Transverse colon (tissue), 4 donors: ENCODE data around the gene TAS1R3. TPM values are rescaled to one million over a fixed set of nuclear protein-coding genes. Genes with fewer than 3 reads are reported as not detected.

Experiments
- DNase-seq: peaks from one replicate; pipeline ENCODE4 v3.0.0-alpha.2; 2019
- H3K27ac ChIP-seq, 4 donors: fragments of 200-600 bp; sonication (generic); 2 replicates each; pipeline ENCODE4 v1.5.1; 2016 to 2018; ENCODE audit warnings: inconsistent platforms in 4 of 4
- H3K27me3 ChIP-seq: fragments of 200-600 bp; sonication (generic); 2 replicates; pipeline ENCODE4 v1.5.1; 2017; ENCODE audit warnings: inconsistent platforms
- H3K36me3 ChIP-seq, 4 donors: fragments of 200-600 bp; sonication (generic); 2 replicates each; pipeline ENCODE4 v1.5.1; 2017 to 2019; ENCODE audit warnings: inconsistent platforms in 4 of 4
- H3K4me1 ChIP-seq, 4 donors: fragments of 200-600 bp; sonication (generic); 2 replicates each; pipeline ENCODE4 v1.5.1; 2017 to 2020; ENCODE audit warnings: inconsistent platforms in 4 of 4
- H3K4me3 ChIP-seq, 4 donors: fragments of 200-600 bp; sonication (generic); 1 replicate in 1 of 4; 2 replicates in 3 of 4; pipeline versions ENCODE4 v1.5.1 to v1.6.1; 2017 to 2019; ENCODE audit warnings: inconsistent platforms in 4 of 4
- H3K9me3 ChIP-seq, 2 donors: fragments of 200-600 bp; sonication (generic); 2 replicates each; pipeline ENCODE4 v1.5.1; 2017 to 2019; ENCODE audit warnings: inconsistent platforms in 2 of 2
- CTCF ChIP-seq, 5 experiments: fragments of 200-600 bp in 3 of 5; fragments of 450-650 bp in 2 of 5; sonication (generic) in 3 of 5; IDR thresholded peaks; 1 replicate in 2 of 5; 2 replicates in 3 of 5; pipeline ENCODE4 v1.5.1; 2016 to 2017; ENCODE audit warnings: antibody characterized with exemption in 5 of 5, inconsistent platforms in 3 of 5, mild to moderate bottlenecking in 2 of 5, moderate library complexity in 1 of 5
- EP300 ChIP-seq: sonication (generic); formaldehyde crosslinking; IDR thresholded peaks from one replicate; pipeline ENCODE4 v1.6.1; 2017; ENCODE audit warnings: antibody characterized with exemption, low read depth
- POLR2A ChIP-seq: fragments of 450-650 bp; IDR thresholded peaks from one replicate; pipeline ENCODE4 v1.6.1; 2016; ENCODE audit warnings: antibody characterized with exemption, mild to moderate bottlenecking, moderate library complexity
- POLR2AphosphoS5 ChIP-seq, 3 donors: sonication (generic); formaldehyde crosslinking; IDR thresholded peaks; one replicate each; pipeline ENCODE4 v1.6.1; 2016; ENCODE audit warnings: antibody characterized with exemption in 3 of 3
- WGBS, 2 donors: methylation state at CpG; one replicate each; pipeline ENCODE4 v1.1.5; 2018; ENCODE audit warnings: low coverage in 1 of 2; 5-methylcytosine and 5-hydroxymethylcytosine counted together
- in situ Hi-C, 4 donors: fragments of 200-750 bp; cut with MboI; loops; one replicate each; pipeline versions ENCODE4 v1.15.0 to v1.15.1; 2017; ENCODE audit warnings: low sequenced_read_pairs in 3 of 4, low pct_ligation_motif_present in 1 of 4, low pct_unique_long_range_greater_than_20kb in 1 of 4
- intact Hi-C: fragments of 100-400 bp; cut with DNase I; formaldehyde crosslinking; loops from one replicate; pipeline ENCODE4 v1.15.1; 2023; ENCODE audit warnings: low total_unique reads
- total RNA-seq, 4 donors: library from RNA; depleted of rRNA; stranded (reverse); fragments of >200 nt; gene quantifications; one replicate each; pipeline ENCODE4 v1.1.0, GENCODE V29; 2016

The TAS1R3 gene
- total RNA-seq, 4 donors from 2014 or later = 0.40 to 2.0 (median 1.9) TPM; not detected in 1

GRCh38 chr1:1303736-1304135 is 27.3 kb upstream of the TAS1R3 start:
- no peak for DNase-seq
- WGBS, 2 donors = 80% methylated on average over 13 of the region's 13 CpGs; no CpG with 5 or more reads in 1 of the 2 donors
- intact Hi-C loops (no loop called here), in situ Hi-C loops (no loop called here)
- no peaks in the 10 kb centered on the region for H3K36me3 ChIP-seq
- no peaks in the 10 kb centered on the region for H3K9me3 ChIP-seq
- H3K4me3 ChIP-seq = peak overlapping the region in 1 of 4 donors; percentile 95
- H3K27me3 ChIP-seq = no peaks in the 10 kb centered on the region
- peak overlapping the region; percentile 80 to 96 (median 86) for H3K27ac ChIP-seq
- H3K4me1 ChIP-seq = peaks cover 26 to 44% (median 37%) of the 10 kb centered on the region in 4 donors
- TF ChIP-seq POLR2A = no peak
- no peak for TF ChIP-seq CTCF (IDR thresholded peaks at IDR 0.05)
- TF ChIP-seq POLR2AphosphoS5 (IDR thresholded peaks at IDR 0.05) = no peak
- TF ChIP-seq EP300 = no peak

GRCh38 chr1:1304331-1305299 is 26.5 kb upstream of the TAS1R3 start:
- Histone ChIP-seq H3K4me1 (peaks cover 30 to 52% (median 45%) of the 10 kb centered on the region in 4 donors), H3K27me3 (no peaks in the 10 kb centered on the region), H3K4me3 (peak overlapping the region; percentile 13 to 95 (median 52)), H3K36me3 (no peaks in the 10 kb centered on the region), H3K9me3 (no peaks in the 10 kb centered on the region), H3K27ac (peak overlapping the region; percentile 80 to 96 (median 86))
- TF ChIP-seq POLR2AphosphoS5 (IDR thresholded peaks at IDR 0.05) (peak; percentile 26 to 52 (median 33)), POLR2A (no peak)
- in situ Hi-C loops (no loop called here), intact Hi-C loops (no loop called here)
- WGBS, 2 donors = 42% methylated on average over 24 of the region's 29 CpGs; no CpG with 5 or more reads in 1 of the 2 donors
- peak; percentile 78 for DNase-seq

- peaks cover 32 to 57% (median 50%) of the 10 kb centered on the region in 4 donors for H3K4me1 ChIP-seq
- peak in 2 of 3 donors; percentile 23 to 31 for TF ChIP-seq POLR2AphosphoS5 (IDR thresholded peaks at IDR 0.05)
- no peak for TF ChIP-seq POLR2A
- intact Hi-C loops (no loop called here), in situ Hi-C loops (no loop called here)
- H3K4me3 ChIP-seq = peak overlapping the region; percentile 11 to 95 (median 52)
- H3K9me3 ChIP-seq = no peaks in the 10 kb centered on the region
- H3K27me3 ChIP-seq = no peaks in the 10 kb centered on the region
- peak overlapping the region; percentile 80 to 96 (median 86) for H3K27ac ChIP-seq
- no peaks in the 10 kb centered on the region for H3K36me3 ChIP-seq
- DNase-seq = peak; percentile 89
- WGBS, 2 donors = 10% methylated on average over 23 of the region's 25 CpGs; no CpG with 5 or more reads in 1 of the 2 donors
Observed at GRCh38 chr1:1305300-1306069, 25.6 kb upstream of the TAS1R3 start.

- H3K27me3 ChIP-seq = no peaks in the 10 kb centered on the region
- peaks cover 32 to 57% (median 50%) of the 10 kb centered on the region in 4 donors for H3K4me1 ChIP-seq
- TF ChIP-seq EP300 = no peak
- no peak for TF ChIP-seq CTCF (IDR thresholded peaks at IDR 0.05)
- no peak for TF ChIP-seq POLR2AphosphoS5 (IDR thresholded peaks at IDR 0.05)
- no peak for TF ChIP-seq POLR2A
- no peak for DNase-seq
- 27% methylated on average over 9 of the region's 11 CpGs; no CpG with 5 or more reads in 1 of the 2 donors for WGBS, 2 donors
- H3K27ac ChIP-seq = peak overlapping the region; percentile 80 to 96 (median 86)
- H3K36me3 ChIP-seq = no peaks in the 10 kb centered on the region
- peak overlapping the region in 3 of 4 donors; percentile 19 to 95 (median 84) for H3K4me3 ChIP-seq
- H3K9me3 ChIP-seq = no peaks in the 10 kb centered on the region
- in situ Hi-C loops = no loop called here
- intact Hi-C loops = no loop called here
Observed at GRCh38 chr1:1306070-1306660, 24.9 kb upstream of the TAS1R3 start.
